ENCODE results near the gene CCDC38. TPM values are rescaled to one million over a fixed set of nuclear protein-coding genes. Genes with fewer than 3 reads are reported as not detected.

CCDC38 gene
- total RNA-seq, 2 experiments from 2014 or later = 0.11 TPM; not detected in 1

DNA sequence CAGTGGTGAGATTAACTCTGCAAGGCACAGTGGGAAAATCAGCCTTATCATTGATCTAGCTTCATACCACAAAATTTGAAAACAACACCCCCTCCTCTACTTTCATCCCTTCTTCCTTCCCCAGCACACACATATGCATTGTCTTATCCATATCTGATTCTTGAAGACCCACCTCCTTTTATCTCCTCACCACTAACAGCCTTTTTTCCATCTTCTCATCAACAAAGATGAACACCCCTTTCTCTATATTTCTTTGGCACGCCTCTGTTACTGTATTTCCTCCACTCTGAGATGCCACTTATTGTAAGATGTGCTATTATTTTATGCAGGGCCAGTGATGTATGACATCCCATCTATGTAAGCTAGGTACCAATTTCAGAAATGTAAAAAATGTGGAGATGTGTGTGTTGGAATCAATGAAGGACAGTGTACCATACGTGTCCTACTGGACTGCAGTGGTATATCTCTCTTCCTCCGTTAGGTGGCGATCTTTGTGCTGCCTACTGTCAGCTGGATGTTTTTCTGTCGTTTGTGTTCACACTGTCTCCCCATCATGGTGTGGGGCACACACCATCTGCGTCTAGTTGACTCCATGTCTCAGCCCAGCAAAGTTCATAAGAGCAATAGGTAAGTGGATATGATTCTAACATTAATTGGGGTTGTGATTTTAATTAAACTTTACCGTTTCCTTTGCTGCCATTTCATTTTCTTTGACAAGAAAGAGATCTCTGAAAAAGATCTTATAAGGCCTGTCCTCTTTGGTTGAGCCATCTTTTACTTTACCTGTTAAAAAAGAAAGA, 24.0 kb downstream of the CCDC38 start:
- H3K4me3 Mint-ChIP-seq = no peak overlapping the region
- POLR2A ChIA-PET = interaction anchor here (1.9 kb wide), 1 partner anchor 81 kb away, joined by 4 read pairs; no protein-coding TSS in a partner anchor

DNA sequence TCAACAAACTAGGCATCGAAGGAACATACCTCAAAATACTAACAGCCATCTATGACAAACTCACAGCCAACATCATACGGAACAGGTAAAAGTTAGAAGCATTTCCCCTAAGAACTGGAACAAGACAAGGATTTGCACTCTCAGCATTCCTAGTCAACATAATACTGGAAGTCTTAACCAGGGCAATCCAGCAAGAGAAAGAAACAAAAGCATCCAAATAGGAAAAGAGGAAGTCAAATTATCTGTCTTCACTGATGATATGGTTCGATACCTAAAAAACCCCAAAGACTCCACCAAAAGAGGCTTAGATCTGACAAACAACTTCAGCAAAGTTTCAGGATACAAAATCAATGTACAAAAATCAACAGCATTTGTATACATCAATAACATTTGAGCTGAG, 32.5 kb downstream of the CCDC38 start:
- Mint-ChIP-seq H3K9me3 (no peaks in the 10 kb centered on the region), H3K4me3 (no peak overlapping the region), H3K27ac (no peak overlapping the region), H3K4me1 (ENCODE audit: low read depth) (no peaks in the 10 kb centered on the region), H3K36me3 (ENCODE audit: low read depth) (no peaks in the 10 kb centered on the region), H3K27me3 (peaks cover 26% of the 10 kb centered on the region)
- H3K36me3 ChIP-seq (ENCODE audit: insufficient read depth, low read length) = no peaks in the 10 kb centered on the region
- no peaks in the 10 kb centered on the region for H3K27me3 ChIP-seq (ENCODE audit: control insufficient read depth in 1 of 2, insufficient read depth in 2 of 2, low read length in 2 of 2)
- POLR2A ChIA-PET = no interaction called here
- intact Hi-C loops (cut with DNase I, micrococcal nuclease) = loop anchor here in 1 of 2 experiments (10.0 kb wide), 1 partner anchor 305 kb away; no protein-coding TSS in a partner anchor
- TF ChIP-seq, protein P1, sequence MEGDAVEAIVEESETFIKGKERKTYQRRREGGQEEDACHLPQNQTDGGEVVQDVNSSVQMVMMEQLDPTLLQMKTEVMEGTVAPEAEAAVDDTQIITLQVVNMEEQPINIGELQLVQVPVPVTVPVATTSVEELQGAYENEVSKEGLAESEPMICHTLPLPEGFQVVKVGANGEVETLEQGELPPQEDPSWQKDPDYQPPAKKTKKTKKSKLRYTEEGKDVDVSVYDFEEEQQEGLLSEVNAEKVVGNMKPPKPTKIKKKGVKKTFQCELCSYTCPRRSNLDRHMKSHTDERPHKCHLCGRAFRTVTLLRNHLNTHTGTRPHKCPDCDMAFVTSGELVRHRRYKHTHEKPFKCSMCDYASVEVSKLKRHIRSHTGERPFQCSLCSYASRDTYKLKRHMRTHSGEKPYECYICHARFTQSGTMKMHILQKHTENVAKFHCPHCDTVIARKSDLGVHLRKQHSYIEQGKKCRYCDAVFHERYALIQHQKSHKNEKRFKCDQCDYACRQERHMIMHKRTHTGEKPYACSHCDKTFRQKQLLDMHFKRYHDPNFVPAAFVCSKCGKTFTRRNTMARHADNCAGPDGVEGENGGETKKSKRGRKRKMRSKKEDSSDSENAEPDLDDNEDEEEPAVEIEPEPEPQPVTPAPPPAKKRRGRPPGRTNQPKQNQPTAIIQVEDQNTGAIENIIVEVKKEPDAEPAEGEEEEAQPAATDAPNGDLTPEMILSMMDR (IDR thresholded peaks at IDR 0.05) = no peak
- no peaks in the 10 kb centered on the region for H3K9me3 ChIP-seq (ENCODE audit: control insufficient read depth in 1 of 2, insufficient read depth in 1 of 2, low read length in 2 of 2)
- DNase-seq = no peak
- no peak overlapping the region for H3K4me3 ChIP-seq (ENCODE audit: low read length)
- ATAC-seq (ENCODE audit: poor library complexity) = no peak
- H3K4me1 ChIP-seq (ENCODE audit: insufficient read depth, low read length) = no peaks in the 10 kb centered on the region
- CTCF ChIA-PET = no interaction called here
- no peak overlapping the region for H3K27ac ChIP-seq (ENCODE audit: low read depth in 1 of 2, low read length in 2 of 2)

More for the DNA sequence above, 24.0 kb downstream of the CCDC38 start:
- H3K27ac ChIP-seq (ENCODE audit: low read depth in 1 of 2, low read length in 2 of 2) = no peak overlapping the region
- TF ChIP-seq, protein P1 (IDR thresholded peaks at IDR 0.05) = peak; percentile 86
- Mint-ChIP-seq H3K27me3 (peaks cover under 1% of the 10 kb centered on the region), H3K4me1 (ENCODE audit: low read depth) (no peaks in the 10 kb centered on the region), H3K9me3 (no peaks in the 10 kb centered on the region), H3K36me3 (ENCODE audit: low read depth) (no peaks in the 10 kb centered on the region), H3K27ac (no peak overlapping the region)
- DNase-seq (peak in 13 of 14 experiments; percentile 5 to 79 (median 22)), ATAC-seq (ENCODE audit: poor library complexity) (peak; percentile 97)
- H3K4me3 ChIP-seq (ENCODE audit: low read length) = no peak overlapping the region
- H3K9me3 ChIP-seq (ENCODE audit: control insufficient read depth in 1 of 2, insufficient read depth in 1 of 2, low read length in 2 of 2) = no peaks in the 10 kb centered on the region
- no peaks in the 10 kb centered on the region for H3K36me3 ChIP-seq (ENCODE audit: insufficient read depth, low read length)
- intact Hi-C loops (cut with DNase I, micrococcal nuclease) = loop anchor here (1.0 to 10.0 kb wide), 4 partner anchors 40 to 598 kb away; no protein-coding TSS in a partner anchor
- no peaks in the 10 kb centered on the region for H3K27me3 ChIP-seq (ENCODE audit: control insufficient read depth in 1 of 2, insufficient read depth in 2 of 2, low read length in 2 of 2)
- no peaks in the 10 kb centered on the region for H3K4me1 ChIP-seq (ENCODE audit: insufficient read depth, low read length)
- CTCF ChIA-PET = interaction anchor here (0.6 to 1.9 kb wide), 10 partner anchors 24 to 598 kb away, joined by 3 to 24 read pairs (median 4); partner anchors contain the start of genes AMDHD1, CCDC38 and HAL

DNA sequence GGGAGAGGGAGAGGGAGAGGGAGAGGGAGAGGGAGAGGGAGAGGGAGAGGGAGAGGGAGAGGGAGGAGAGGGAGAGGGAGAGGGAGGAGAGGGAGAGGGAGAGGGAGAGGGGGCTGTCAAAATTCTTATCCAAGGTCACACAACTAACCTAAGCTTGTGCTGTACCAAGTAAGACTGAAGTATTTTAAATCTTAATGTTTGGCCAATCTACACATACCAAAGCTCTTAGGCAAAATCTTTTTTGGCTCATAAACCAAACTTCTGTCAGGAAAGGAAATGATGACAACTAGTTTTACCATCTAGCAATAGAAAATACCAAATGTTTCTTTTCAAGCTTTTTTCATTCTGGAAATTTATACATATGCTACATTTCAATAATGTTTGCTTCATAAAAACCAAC, 33.8 kb downstream of the CCDC38 start:
- DNase-seq (no peak), ATAC-seq (ENCODE audit: poor library complexity) (no peak)
- ChIA-PET CTCF (no interaction called here), POLR2A (no interaction called here)
- H3K4me1 ChIP-seq (ENCODE audit: insufficient read depth, low read length) = no peaks in the 10 kb centered on the region
- Mint-ChIP-seq H3K4me3 (no peak overlapping the region), H3K27ac (no peak overlapping the region), H3K4me1 (ENCODE audit: low read depth) (no peaks in the 10 kb centered on the region), H3K9me3 (no peaks in the 10 kb centered on the region), H3K36me3 (ENCODE audit: low read depth) (no peaks in the 10 kb centered on the region), H3K27me3 (peaks cover 33% of the 10 kb centered on the region)
- H3K27me3 ChIP-seq (ENCODE audit: control insufficient read depth in 1 of 2, insufficient read depth in 2 of 2, low read length in 2 of 2) = no peaks in the 10 kb centered on the region
- H3K36me3 ChIP-seq (ENCODE audit: insufficient read depth, low read length) = no peaks in the 10 kb centered on the region
- TF ChIP-seq, protein P1 (IDR thresholded peaks at IDR 0.05) = no peak
- H3K4me3 ChIP-seq (ENCODE audit: low read length) = no peak overlapping the region
- H3K27ac ChIP-seq (ENCODE audit: low read depth in 1 of 2, low read length in 2 of 2) = no peak overlapping the region
- intact Hi-C loops (cut with DNase I, micrococcal nuclease) = no loop called here
- no peaks in the 10 kb centered on the region for H3K9me3 ChIP-seq (ENCODE audit: control insufficient read depth in 1 of 2, insufficient read depth in 1 of 2, low read length in 2 of 2)

All from CD4-positive, alpha-beta T cell (primary cell).